Stimulated activated effector memory CD8-positive, alpha-beta T cell treated with anti-CD3 and anti-CD28 coated beads, Interleukin-12 subunit alpha, Interleukin-12 subunit beta, amount 100 ng/mL, for 72 hours (primary cell): ENCODE results near the gene ST14.

Experiments
- ATAC-seq: fragments of 150-1000 bp; cut with Tn5 transposase; 2 replicates; pipeline ENCODE4 v1.10.0; 2021
- DNase-seq, 2 donors: peaks; one replicate each; pipeline ENCODE4 v3.0.0; 2021 to 2022; ENCODE audit warnings: low spot score in 2 of 2
- H3K27ac Mint-ChIP-seq: one replicate; pipeline ENCODE4 v1.8.0; 2022; ENCODE audit warnings: mild to moderate bottlenecking, mixed read lengths
- H3K36me3 Mint-ChIP-seq: one replicate; pipeline ENCODE4 v1.8.0; 2022; ENCODE audit warnings: mild to moderate bottlenecking, mixed read lengths
- H3K4me1 Mint-ChIP-seq: one replicate; pipeline ENCODE4 v1.8.0; 2022; ENCODE audit warnings: mixed read lengths
- H3K4me3 Mint-ChIP-seq: one replicate; pipeline ENCODE4 v1.8.0; 2022; ENCODE audit warnings: mild to moderate bottlenecking, mixed read lengths
- H3K9me3 Mint-ChIP-seq: one replicate; pipeline ENCODE4 v1.8.0; 2022; ENCODE audit warnings: mixed read lengths

Gene ST14

GRCh38 chr11:130126516-130126915 is 33.1 kb upstream of the ST14 start:
- ATAC-seq (no peak), DNase-seq (no peak)
- H3K27ac Mint-ChIP-seq, result no peak overlapping the region
- H3K9me3 Mint-ChIP-seq, result no peaks in the 10 kb centered on the region
- H3K4me3 Mint-ChIP-seq, result no peak overlapping the region
- H3K36me3 Mint-ChIP-seq, result peaks cover 61% of the 10 kb centered on the region
- H3K4me1 Mint-ChIP-seq, result peaks cover 6% of the 10 kb centered on the region

GRCh38 chr11:130127509-130127908 is 32.1 kb upstream of the ST14 start:
- Mint-ChIP-seq H3K9me3 (no peaks in the 10 kb centered on the region), H3K4me1 (peaks cover 2% of the 10 kb centered on the region), H3K27ac (peak overlapping the region; percentile 7), H3K36me3 (peaks cover 54% of the 10 kb centered on the region), H3K4me3 (no peak overlapping the region)
- ATAC-seq (no peak), DNase-seq (no peak)

- H3K27ac Mint-ChIP-seq, result no peak overlapping the region
- H3K9me3 Mint-ChIP-seq, result no peaks in the 10 kb centered on the region
- H3K4me1 Mint-ChIP-seq, result no peaks in the 10 kb centered on the region
- peaks cover 48% of the 10 kb centered on the region for H3K36me3 Mint-ChIP-seq
- no peak for ATAC-seq
- no peak overlapping the region for H3K4me3 Mint-ChIP-seq
- DNase-seq, result no peak
Observed at GRCh38 chr11:130128626-130129025, 31.0 kb upstream of the ST14 start.

GRCh38 chr11:130129922-130130321 is 29.7 kb upstream of the ST14 start:
- ATAC-seq (no peak), DNase-seq (no peak)
- H3K4me1 Mint-ChIP-seq, result no peaks in the 10 kb centered on the region
- no peak overlapping the region for H3K27ac Mint-ChIP-seq
- peaks cover 55% of the 10 kb centered on the region for H3K36me3 Mint-ChIP-seq
- no peaks in the 10 kb centered on the region for H3K9me3 Mint-ChIP-seq
- H3K4me3 Mint-ChIP-seq, result no peak overlapping the region

DNA sequence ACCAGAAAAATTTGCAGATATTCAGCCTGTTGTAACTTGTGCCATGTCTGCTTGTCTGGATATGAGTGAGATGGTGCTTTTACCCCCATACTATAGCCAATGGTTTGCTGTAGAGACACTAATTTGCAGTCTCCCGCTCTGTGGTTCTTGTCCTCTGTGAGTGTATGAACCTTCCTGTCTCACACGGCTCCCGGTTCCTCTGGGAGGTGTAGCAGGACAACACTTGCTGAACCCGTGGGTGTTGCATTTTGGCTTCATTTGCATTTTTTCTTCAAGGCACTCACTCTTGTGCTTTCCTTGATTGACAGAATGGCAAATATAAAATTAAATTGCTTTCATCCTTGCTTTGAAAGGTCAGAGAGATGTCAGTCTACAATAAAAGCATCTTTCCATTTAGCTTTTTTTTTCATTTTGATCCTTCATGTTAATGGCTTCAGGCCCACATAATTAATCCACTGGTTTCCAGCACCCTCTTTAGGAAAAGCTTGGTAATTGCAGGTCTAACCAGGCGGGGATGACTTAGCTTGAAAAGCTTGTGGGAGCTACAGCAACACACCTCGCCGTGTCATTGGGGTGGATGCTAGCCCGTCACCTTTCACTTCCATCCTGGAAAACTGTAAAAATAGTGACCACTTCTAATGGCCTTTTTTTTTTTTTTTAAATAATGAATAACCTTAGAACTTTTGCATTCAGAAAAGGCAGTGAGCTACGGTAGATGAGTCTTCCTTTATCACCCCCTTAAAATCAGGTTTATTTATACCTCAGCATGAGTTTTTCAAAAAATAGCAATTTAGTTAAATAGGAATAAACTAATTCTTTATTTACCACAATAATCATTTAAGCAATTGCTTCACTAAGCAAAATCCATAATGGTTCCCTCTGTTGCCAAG is 27.4 kb upstream of the ST14 start:
- Mint-ChIP-seq H3K27ac (no peak overlapping the region), H3K4me1 (no peaks in the 10 kb centered on the region), H3K9me3 (no peaks in the 10 kb centered on the region), H3K4me3 (no peak overlapping the region), H3K36me3 (peaks cover 58% of the 10 kb centered on the region)
- DNase-seq (peak; percentile 28 to 67), ATAC-seq (peak; percentile 70)

DNA sequence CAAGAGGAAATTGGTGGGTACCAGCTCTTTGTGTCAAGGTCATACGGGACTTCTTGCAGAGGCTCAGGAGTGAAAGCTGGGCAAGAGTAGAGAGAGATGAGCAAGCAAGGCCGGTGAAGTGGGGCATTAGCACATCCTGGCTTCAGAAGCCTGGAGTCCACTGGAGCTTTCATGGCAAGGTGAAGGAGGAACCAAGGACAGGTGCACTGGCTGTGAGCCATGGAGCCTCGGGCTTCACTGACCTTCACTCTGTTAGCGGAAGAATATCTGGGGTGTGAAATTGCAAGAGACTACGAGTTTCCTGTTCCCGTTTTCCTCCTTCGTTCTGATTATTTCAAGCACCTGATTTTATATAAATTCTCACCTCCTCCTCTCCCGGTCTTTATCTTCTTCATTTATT is 25.9 kb upstream of the ST14 start:
- Mint-ChIP-seq H3K4me3 (no peak overlapping the region), H3K27ac (no peak overlapping the region), H3K9me3 (no peaks in the 10 kb centered on the region), H3K36me3 (peaks cover 48% of the 10 kb centered on the region), H3K4me1 (no peaks in the 10 kb centered on the region)
- no peak for DNase-seq
- no peak for ATAC-seq

DNA sequence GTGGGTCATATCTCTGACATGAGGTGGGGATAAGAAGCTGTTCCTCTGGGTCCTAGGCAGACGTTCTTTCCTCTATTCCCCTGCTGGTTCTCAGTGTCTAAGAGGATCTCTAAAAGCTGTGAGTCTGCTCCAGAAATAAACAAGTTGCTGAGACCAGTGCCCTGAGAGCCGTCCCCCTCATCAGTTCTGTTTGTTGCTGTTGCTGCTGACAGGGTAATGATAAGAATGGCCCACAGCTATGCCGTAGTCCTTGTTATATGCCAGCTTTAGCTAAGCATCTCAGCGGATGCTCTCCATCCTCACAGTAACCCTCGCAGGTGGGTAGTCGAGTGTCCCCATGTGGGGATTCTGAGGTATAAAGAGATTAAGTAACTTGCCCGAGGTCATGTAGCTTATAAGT is 23.5 kb upstream of the ST14 start:
- ATAC-seq (no peak), DNase-seq (no peak)
- Mint-ChIP-seq H3K36me3 (peaks cover 33% of the 10 kb centered on the region), H3K4me1 (no peaks in the 10 kb centered on the region), H3K9me3 (no peaks in the 10 kb centered on the region), H3K27ac (no peak overlapping the region), H3K4me3 (no peak overlapping the region)

DNA sequence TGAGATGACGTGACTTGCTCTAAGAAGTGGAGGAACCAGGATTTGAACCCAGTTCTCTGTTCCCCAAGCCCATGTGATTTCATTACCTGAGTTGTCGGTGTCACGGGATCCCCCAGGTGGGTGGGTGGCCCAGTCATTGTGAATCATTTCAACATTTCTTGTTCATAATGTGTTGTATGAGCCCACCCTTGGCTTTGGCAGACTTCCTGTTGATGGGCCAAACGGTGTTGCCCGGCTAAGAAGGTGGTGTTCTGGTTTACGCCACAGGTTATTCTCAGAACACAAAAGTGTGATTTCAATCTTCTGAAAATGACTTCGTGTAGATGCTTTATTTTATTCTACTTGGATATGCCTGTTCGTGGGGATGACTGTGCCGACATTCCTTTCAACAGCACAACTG is 21.6 kb upstream of the ST14 start:
- no peak overlapping the region for H3K27ac Mint-ChIP-seq
- DNase-seq (no peak), ATAC-seq (no peak)
- no peaks in the 10 kb centered on the region for H3K4me1 Mint-ChIP-seq
- H3K4me3 Mint-ChIP-seq, result no peak overlapping the region
- no peaks in the 10 kb centered on the region for H3K9me3 Mint-ChIP-seq
- H3K36me3 Mint-ChIP-seq, result peaks cover 35% of the 10 kb centered on the region

- ATAC-seq (no peak), DNase-seq (no peak)
- peaks cover 26% of the 10 kb centered on the region for H3K36me3 Mint-ChIP-seq
- no peak overlapping the region for H3K4me3 Mint-ChIP-seq
- no peaks in the 10 kb centered on the region for H3K4me1 Mint-ChIP-seq
- no peaks in the 10 kb centered on the region for H3K9me3 Mint-ChIP-seq
- no peak overlapping the region for H3K27ac Mint-ChIP-seq
Observed at GRCh38 chr11:130139401-130139800, 20.2 kb upstream of the ST14 start.

DNA sequence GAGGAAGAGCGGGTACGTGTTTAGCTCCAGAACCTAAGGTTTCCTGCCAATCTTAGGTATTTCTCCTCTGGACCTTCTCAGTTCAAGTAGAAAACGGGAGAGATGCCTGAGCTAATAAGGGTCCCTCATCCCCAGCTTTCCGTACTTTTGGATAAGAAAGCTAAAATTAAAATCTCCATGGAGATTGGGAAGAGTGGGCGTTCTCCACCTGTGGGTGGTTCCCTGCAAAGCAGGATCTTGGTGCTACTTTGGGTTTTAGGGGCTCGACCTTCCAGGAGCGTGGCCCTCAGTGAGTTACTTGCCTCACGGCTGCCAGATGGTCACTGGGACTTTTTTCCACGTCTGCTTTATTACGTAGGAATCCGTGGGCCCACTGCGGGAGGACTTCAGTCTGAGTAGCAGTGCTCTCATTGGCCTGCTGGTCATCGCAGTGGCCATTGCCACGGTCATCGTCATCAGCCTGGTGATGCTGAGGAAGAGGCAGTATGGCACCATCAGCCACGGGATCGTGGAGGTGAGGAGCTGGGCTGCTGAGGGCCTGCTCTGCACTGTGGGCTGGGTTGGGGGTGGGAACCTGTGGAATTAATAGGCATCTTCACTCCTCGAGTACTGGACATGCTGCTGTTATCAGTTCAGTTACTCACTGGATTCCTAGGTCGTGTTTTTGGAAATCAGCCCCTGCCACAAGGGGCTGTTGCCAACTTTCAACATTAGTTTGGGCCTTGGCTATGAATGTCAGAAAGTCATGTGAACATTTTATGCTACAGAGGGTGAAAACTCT is 17.8 kb upstream of the ST14 start:
- no peak overlapping the region for H3K27ac Mint-ChIP-seq
- no peaks in the 10 kb centered on the region for H3K9me3 Mint-ChIP-seq
- H3K4me1 Mint-ChIP-seq, result peaks cover 9% of the 10 kb centered on the region
- H3K36me3 Mint-ChIP-seq, result peaks cover 15% of the 10 kb centered on the region
- DNase-seq (no peak), ATAC-seq (no peak)
- H3K4me3 Mint-ChIP-seq, result no peak overlapping the region

DNA sequence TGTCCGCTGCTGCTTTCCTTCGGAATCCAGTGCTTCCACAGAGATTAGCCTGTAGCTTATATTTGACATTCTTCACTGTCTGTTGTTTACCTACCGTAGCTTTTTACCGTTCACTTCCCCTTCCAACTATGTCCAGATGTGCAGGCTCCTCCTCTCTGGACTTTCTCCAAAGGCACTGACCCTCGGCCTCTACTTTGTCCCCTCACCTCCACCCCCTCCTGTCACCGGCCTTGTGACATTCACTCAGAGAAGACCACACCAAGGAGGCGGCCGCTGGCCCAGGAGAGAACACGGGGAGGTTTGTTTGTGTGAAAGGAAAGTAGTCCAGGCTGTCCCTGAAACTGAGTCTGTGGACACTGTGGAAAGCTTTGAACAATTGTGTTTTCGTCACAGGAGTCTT is 15.4 kb upstream of the ST14 start:
- no peak overlapping the region for H3K27ac Mint-ChIP-seq
- H3K9me3 Mint-ChIP-seq, result no peaks in the 10 kb centered on the region
- no peak overlapping the region for H3K4me3 Mint-ChIP-seq
- ATAC-seq (no peak), DNase-seq (no peak)
- H3K36me3 Mint-ChIP-seq, result peaks cover 8% of the 10 kb centered on the region
- peaks cover 12% of the 10 kb centered on the region for H3K4me1 Mint-ChIP-seq

DNA sequence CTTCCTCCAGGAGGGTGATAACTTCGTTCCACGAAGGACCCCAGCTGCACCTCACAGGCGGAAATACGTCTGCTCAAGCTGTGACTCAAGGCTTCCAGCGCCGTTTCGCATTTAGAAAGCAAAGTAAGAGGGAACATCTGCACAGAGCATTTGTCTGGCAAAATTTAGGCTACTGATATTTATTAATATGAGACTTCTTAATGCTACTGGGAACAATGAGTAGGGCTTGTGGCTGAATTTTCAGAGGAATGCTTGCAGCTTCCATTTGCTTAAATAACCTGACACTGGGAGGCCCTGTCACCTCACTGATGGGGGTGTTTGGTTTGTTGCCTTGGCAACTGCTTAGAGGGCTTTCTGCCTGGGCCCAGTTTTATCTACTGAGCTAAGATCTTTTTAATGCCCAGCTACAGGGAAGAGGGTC is 14.7 kb upstream of the ST14 start:
- no peak overlapping the region for H3K4me3 Mint-ChIP-seq
- DNase-seq, result no peak
- no peak for ATAC-seq
- peaks cover 8% of the 10 kb centered on the region for H3K36me3 Mint-ChIP-seq
- H3K4me1 Mint-ChIP-seq, result peaks cover 12% of the 10 kb centered on the region
- H3K9me3 Mint-ChIP-seq, result no peaks in the 10 kb centered on the region
- H3K27ac Mint-ChIP-seq, result no peak overlapping the region

DNA sequence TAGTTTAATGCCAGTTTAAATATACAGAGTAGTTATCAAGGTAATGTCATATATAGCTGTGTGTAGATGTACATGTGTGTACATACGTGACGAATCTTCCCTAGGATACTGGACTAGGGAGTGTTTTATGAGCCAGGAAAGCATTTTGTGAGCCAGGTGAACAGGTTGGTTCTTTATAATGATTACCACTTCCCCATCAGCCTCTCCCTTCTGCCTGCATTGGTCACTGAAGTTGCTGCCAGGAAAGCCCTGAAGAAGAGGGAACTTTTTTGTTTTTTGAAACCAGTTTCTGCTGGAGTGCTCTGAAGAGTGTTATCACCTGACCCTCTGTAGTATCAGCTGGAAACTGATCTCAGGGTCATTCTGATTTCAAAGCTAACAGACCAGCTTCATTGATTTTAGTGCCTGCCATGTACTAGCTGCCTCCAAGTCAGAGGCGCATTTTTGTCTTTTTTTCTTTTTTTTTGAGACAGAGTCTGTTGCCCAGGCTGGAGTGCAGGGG is 14.2 kb upstream of the ST14 start:
- peaks cover 8% of the 10 kb centered on the region for H3K36me3 Mint-ChIP-seq
- H3K9me3 Mint-ChIP-seq, result no peaks in the 10 kb centered on the region
- no peak overlapping the region for H3K4me3 Mint-ChIP-seq
- ATAC-seq, result no peak
- DNase-seq, result no peak
- peaks cover 12% of the 10 kb centered on the region for H3K4me1 Mint-ChIP-seq
- no peak overlapping the region for H3K27ac Mint-ChIP-seq

DNA sequence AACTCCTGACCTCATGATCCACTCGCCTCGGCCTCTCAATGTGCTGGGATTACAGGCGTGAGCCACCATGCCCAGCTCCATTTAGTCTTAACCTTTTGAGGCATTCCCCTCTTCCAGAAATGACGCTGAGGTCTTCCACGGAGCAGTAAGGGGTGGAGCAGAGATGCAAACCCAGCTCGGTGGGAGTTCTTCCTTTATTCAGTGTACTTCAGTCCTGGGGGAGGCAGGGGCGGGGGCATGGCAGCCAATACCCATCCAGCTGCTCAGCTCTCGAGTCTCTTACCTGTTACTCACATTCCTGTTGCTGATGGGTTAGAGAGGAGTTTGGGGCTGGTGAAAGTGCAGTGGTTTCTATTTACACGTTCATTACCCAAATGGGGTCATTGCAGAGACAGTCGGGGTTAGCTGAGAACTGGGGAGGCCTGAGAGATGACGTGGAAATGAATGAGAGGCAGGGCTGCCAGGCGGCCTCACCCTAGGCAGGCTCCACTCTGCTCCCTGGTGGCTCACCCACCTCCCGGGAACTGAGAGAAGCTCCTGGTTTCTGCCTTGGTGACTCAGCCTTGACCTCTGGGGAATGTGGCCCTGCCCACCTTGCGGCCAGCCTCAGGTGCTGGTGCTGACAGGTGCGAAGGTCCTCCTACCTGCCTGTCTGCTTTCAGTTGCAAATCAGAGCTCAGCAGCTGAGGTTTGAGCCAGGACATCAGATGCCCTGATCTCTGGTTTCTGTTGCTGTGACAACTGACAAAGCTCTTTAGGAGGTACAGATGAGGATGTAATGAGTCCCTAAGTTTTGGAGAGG is 13.4 kb upstream of the ST14 start:
- peak overlapping the region; percentile 78 for H3K27ac Mint-ChIP-seq
- H3K4me1 Mint-ChIP-seq, result peaks cover 12% of the 10 kb centered on the region
- H3K36me3 Mint-ChIP-seq, result peaks cover 8% of the 10 kb centered on the region
- ATAC-seq (peak; percentile 76), DNase-seq (no peak)
- H3K9me3 Mint-ChIP-seq, result no peaks in the 10 kb centered on the region
- no peak overlapping the region for H3K4me3 Mint-ChIP-seq

- no peaks in the 10 kb centered on the region for H3K9me3 Mint-ChIP-seq
- peaks cover 12% of the 10 kb centered on the region for H3K4me1 Mint-ChIP-seq
- no peak overlapping the region for H3K4me3 Mint-ChIP-seq
- H3K27ac Mint-ChIP-seq, result peak overlapping the region; percentile 78
- no peak for DNase-seq
- peak; percentile 65 for ATAC-seq
- peaks cover 8% of the 10 kb centered on the region for H3K36me3 Mint-ChIP-seq
Observed at GRCh38 chr11:130146796-130147195, 12.8 kb upstream of the ST14 start.
